GM19035 (cell line): ENCODE data around the gene PDE10A.

ENCODE experiments used
- ATAC-seq: cut with Tn5 transposase; IDR thresholded peaks from one replicate; pipeline ENCODE4 v1.9.1; 2021; ENCODE audit not compliant: unreplicated experiment

Gene PDE10A

DNA sequence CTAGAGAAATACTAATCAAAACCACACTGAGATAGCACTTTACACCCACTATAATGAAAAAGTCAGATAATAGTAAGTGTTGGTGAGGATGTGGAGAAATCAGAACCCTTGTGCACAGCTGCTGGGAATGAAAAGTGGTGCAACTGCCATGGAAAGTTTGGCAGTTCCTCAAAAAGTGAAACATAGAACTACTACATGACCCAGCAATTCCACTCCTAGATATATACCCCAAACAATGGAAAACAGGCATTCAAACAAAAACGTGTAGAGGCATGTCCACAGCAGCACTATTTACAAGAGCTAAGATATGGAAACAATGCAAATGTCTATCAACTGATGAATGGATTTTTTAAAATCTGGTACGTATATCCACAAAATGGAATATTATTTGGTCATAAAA is 236.1 kb downstream of the PDE10A start:
- ATAC-seq: no peak

DNA sequence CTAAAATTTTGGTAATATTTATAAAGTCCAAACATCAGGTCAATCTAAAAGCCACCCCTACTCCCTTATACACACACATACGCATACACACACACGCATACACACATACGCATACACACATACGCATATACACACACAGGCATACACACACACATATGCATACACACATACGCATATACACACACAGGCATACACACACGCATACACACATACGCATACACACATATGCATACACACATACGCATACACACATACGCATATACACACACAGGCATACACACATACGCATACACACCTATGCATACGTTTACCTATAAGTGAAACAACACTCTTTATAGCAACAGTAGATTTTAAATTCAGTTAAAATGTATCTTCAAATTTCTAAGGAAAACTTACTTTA is 240.8 kb downstream of the PDE10A start:
- no peak for ATAC-seq

- ATAC-seq: no peak
Measured at GRCh38 chr6:165417278-165417865, 245.7 kb downstream of the PDE10A start.

GRCh38 chr6:165404697-165405096 is 258.3 kb downstream of the PDE10A start:
- ATAC-seq: no peak

DNA sequence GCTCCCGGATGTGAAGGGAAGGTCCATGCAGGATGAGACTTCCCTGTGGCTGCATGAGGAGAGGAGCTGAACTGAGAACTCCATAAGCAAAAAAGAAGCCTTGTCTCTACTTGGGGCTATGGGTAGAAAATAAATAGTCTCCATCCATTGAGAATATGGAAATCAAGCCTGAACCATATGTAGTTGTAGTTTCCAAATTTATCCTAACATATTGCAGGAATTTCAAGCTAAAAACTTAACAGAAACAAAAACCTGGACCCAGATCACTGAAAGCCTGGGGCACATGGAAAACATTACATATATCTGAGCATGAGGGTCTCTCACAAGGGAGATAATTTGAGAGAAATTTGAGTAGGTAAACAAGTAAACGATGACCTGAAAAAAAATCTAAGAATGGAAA is 258.7 kb downstream of the PDE10A start:
- no peak for ATAC-seq

DNA sequence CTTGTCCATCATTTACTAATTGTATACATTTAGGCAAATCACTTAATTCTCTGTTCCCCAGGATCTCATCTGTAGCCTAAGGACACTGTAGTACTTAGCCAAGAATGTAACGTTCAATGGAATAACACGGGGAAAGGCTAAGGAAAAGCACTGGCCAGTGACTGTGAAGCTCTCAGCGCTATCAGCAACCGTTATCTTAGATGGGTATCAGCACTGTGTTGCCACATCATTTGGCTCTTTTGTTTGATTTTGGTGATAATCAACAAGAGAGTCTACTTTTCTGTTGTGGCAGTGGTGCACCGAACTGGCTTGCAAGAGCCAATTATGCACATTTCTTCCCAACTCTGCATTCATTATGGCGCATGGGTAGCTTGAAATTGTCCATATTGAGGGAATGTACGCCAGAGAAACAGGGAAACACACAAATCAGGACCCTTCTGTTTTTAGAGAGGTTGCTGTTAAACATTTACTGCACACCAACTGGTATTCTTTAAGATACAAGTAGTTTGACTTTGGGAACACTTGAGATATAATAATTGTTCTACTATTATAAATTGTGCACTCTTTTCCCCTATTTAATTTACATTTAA is 259.9 kb downstream of the PDE10A start:
- ATAC-seq: no peak

- ATAC-seq: no peak
Measured at GRCh38 chr6:165401092-165401491, 261.9 kb downstream of the PDE10A start.

GRCh38 chr6:165390475-165390874 is 272.6 kb downstream of the PDE10A start:
- ATAC-seq: no peak

DNA sequence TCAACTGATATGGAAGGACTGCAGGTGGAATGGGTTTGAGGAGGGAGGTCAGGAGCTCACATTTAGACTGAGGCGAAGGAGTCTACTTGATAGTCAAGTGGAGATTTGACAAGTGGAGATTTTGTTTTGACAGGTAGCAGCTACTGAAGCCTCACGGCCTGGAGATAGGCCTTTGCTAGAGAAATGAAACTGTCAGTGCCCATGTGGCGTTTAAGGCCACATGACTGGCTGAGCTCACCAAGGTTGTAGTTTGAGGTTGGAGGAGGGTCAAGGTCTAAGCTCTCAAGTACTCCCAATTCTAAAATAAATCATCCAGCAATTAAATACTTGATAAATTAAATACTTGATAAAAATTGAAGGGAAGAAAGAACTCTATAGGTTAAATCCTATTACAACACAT is 273.5 kb downstream of the PDE10A start:
- no peak for ATAC-seq

GRCh38 chr6:165383323-165383722 is 279.7 kb downstream of the PDE10A start:
- no peak for ATAC-seq

DNA sequence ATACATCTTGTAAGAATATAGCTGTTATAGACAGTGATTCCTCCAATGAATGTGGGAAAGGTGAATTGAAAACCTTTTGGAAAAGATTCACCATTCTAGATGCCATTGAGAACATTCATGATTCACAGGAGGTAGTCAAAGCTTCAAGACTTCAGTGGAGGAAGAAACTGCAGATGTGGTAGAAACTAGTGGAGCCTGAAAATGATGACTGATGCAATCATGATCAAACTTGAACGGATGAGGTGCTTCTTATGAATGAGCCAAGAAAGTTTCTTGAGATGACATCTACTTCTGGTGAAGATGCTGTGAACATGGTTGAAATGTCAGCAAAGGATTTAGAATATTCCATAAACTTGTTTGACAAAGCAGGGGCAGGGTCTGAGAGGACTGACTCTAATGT is 286.9 kb downstream of the PDE10A start:
- no peak for ATAC-seq

GRCh38 chr6:165365371-165365770 is 297.7 kb downstream of the PDE10A start:
- no peak for ATAC-seq

DNA sequence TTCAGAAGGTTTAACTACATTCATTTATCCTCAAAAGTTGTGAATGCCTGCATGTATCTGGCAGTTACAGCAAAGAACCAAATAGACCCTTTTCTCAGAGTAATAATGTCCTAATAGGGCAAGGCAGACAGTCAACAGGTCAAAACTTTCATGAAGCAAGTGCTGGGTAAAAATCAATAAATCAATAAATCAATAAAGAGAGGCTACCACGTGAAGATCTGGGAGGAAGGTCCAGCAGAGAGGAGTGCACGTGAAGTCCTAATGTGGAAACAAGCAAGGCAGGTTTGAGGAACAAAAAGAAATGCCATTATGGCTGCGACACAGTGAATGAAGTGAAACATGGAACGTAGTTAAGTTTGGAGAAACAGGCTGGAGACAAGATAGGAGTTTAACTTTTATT is 317.3 kb downstream of the PDE10A start:
- no peak for ATAC-seq

DNA sequence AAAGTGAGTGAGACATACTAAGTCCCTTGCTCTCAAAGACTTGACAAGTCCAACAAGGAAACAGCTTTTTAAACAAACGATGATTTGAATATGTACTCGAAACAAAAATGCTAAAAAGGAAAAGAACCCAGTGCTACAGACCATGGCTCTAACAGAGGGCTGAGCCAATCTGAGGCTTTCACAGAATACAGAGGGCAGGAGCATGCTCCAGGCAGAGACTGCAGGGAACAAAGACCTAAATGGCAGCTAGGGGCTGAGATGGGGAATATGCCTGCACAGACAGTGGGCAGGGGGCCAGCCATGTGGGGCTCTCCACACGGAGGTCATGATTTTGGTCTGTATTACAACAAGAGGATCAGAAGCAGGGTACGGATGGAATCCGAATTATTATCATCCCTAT is 322.5 kb downstream of the PDE10A start:
- ATAC-seq: no peak

GRCh38 chr6:165325609-165326008 is 337.4 kb downstream of the PDE10A start:
- no peak for ATAC-seq

DNA sequence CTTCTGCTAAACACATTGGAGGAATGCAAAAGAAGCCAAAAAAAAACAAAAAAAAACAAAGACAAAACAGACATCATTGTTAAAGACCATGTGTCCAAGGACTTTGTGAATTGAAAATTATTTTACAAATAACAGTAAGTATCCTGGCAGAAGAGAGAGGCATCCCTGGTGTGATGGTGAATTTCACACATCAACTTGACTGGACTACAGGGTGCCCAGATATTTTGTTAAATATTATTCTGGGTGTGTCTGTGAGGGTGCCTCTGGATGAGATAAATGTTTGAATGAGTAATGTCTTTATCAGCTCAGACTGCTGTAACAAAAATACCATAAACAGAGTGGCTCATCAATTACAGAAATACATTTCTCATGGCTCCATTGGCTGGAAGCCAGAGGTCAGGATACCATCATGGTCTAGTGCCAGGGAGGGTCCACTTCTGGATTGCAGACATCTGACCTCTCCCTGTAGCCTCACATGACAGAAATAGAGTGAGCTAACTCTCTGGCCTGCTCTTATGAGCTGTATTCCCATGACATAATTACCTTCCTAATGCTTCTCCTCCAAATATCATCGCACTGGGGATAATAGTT is 341.4 kb downstream of the PDE10A start:
- no peak for ATAC-seq

DNA sequence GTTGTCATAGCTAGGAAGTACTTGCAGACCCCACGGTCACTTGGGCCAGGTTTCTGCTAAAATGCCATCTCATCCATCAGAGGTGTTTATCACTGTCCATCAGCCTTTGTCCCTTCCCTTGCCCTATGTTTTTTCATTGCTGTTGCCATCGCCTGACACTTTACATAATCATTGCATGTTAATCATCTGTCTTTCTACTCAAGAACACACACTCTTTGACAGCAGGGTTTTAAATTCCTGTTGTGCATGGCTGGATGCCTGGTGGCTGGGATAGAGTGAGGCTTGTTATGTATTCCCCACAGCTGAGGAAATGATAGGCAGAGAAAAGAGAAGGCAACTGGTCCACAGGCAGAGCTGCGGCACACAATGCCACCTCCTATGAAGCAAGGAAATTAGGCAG is 341.9 kb downstream of the PDE10A start:
- ATAC-seq: no peak

DNA sequence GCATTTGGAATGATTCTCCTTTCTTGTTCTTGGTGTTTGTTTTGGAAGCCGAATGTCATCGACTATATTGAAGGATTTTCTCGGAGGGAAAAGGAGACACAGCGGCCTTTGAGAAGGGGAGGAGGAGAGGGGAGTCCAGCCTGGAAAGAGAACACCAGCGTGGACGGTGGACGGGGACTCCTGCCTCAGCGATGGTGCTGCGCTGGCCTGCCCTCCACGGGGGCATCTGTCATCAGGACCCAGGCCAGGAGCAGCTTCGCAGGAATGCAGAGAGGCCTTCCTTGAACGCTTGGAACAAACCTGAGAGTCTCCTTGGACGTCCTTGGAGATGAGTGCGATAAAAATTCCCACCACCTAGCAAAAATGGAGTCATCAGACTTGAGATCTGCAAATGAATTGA is 345.3 kb downstream of the PDE10A start:
- no peak for ATAC-seq

GRCh38 chr6:165308926-165309731 is 353.9 kb downstream of the PDE10A start, which contains the start of gene C6orf118:
C6orf118 (minus strand) TSS chr6:165309605; CDS start chr6:165309586, 19 bp downstream.
- no peak for ATAC-seq

DNA sequence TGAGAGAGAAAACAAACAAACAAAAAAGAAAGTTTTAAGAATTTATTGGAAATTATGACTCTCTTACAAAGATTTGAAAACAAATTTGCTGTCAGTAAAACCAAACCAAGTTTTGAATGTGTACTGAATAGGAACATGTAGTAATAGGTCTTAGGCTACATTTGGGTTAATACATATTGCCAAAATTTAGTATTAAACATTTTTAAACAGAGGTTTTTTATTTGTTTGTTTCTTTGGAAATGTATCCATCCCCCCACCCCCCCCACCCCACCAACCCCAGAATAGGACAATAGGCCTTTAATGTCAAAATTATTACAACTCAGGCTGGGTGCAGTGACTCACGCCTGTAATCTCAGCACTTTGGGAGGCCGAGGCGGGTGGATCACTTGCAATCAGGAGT is 356.1 kb downstream of the PDE10A start:
- no peak for ATAC-seq

DNA sequence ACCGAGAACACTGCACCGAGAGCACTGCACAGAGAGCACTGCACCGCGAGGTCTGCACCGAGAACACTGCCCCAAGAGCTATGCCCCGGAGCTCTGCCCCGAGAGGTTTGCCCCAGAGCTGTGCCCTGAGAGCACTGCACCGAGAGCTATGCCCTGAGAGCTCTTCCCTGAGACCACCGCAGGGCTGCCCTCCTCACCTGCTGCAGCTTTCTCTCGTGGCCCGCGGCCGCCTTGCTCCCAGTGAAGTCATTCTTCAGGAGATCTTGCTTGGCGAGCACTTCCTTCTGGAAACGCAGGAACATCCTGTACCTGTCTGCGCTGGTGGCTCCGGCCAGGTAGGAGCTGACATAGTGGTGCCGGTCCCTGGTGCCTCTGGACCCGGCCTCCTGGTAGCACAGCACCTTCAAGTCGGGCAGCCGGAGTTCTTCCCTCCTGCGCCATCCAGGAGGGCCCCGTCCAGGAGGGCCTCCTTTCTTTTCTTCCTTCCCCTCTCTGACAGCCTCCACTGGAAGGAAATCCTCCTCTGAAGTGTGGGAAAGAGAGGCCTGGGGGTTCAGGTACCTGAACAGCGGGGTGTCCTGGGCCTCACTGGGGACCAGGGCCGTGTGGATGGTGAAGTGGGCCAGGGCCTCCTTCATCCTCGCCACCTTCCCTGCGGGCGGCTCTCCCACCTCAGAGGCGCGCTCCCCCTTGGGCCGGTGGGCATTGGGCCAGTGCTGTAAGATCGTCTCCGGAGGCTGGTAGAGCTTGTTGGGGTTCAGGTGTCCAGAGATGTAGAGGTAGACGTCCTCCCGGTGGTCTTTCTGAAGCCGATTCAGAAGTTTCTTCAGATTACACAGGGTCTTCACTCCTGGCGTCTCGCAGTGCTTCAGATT is 361.4 kb downstream of the PDE10A start:
- no peak for ATAC-seq
